Activated CD8-positive, alpha-beta memory T cell treated with anti-CD3 and anti-CD28 coated beads, Interleukin-2, amount 50 U/mL, for 48 hours (primary cell): ENCODE measurements around the gene SF3B2.

Source experiments
- DNase-seq: peaks from one replicate; pipeline ENCODE4 v3.0.0-alpha.2; 2020

Gene SF3B2

DNA sequence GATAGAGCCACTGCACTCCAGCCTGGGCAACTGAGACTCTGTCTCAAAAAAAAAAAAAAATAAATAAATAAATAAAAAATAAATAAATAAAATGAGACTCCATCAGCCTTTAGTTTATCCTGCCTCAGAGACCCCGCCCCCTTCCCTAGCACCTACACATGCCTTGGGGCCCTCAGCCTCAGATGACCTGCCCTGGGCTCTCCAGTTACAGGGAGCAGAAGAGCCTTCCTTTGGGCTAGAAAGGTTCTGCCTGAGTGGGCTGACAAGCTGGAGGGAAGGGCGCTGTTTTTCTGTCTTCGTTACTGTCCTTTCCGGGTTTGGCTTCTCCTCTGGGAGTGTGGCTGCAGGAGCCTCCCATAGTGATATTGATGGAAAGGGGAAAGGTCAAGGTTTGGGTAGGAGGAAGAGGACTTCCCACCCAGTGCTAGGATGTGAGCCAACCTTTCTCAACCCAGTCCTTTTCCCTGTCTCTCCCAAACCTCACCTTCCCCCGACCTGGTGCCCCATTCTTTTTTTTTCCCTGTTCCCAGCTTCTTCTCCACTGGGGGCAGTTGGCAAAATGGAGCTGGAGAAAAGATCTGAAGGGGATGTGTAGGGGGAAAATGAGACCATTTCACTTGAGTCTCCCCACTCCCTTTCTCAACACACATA lies 1.5 kb upstream of the SF3B2 start:
- DNase-seq, result no peak

DNA sequence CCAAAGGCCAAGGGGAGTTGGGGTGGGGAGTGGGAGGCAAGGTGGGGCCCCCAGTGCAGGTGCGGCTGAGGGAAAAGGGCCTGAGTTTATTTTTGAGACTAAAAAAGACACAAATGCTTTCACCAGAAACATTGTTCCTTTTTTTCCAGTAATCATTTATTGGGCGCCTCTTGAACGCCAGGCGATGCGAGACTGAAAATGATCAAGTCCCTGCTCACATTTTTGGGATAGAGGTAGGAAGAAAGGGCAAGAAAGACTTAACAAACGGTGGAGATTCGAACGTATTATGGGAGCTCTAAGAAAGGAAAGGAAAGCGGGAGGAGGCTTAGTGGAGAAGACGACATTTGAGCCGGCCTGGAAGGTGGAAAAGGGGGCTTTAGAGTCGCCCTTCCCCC lies 796 bp upstream of the SF3B2 start:
- no peak for DNase-seq

DNA sequence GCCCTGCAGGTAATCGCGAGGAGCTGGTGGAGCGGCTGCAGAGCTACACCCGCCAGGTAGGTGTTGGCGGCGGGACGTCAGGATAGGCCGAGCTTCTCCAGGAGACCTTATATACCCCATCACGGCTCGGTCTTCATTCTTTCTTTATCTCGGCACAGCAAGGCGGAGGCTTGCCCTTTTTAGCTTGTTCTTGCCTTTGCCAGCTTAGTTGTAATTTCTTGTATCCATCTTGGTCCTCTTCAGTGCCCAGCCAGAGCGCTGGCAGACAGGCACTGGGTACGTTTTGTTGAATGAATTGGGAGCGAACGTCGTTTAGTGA lies 459 bp downstream of the SF3B2 start:
- DNase-seq, result no peak

DNA sequence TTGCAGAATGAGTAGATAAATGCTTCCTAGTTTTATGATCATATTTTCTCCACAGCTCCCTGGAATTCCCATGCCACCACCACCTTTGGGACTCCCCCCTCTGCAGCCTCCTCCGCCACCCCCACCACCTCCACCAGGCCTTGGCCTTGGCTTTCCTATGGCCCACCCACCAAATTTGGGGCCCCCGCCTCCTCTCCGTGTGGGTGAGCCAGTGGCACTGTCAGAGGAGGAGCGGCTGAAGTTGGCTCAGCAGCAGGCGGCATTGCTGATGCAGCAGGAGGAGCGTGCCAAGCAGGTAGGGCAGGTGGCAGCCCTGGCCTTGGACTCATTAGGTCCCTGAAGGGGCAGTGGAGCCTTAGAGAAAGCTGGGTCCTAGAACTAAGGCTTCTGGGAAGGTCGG lies 2.9 kb downstream of the SF3B2 start:
- DNase-seq, result no peak

DNA sequence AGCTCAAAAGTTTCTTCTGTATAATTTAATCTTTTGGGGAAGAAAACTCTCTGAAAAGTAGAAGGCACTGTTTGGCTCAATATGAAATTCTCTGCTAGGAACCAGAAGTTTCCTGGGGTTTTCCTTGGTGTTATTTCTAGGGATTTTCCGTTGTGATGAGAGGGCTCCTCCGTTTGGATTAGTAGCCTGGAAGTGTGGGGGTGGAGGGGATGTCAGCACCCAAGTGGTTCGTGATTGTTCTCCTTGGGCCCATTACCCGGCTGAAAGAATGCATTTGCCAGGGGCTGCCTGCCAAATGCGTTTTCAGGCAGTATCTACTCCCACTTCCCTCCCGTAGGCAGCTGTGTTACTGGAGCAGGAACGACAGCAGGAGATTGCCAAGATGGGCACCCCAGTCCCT lies 4.3 kb downstream of the SF3B2 start:
- DNase-seq, result no peak

DNA sequence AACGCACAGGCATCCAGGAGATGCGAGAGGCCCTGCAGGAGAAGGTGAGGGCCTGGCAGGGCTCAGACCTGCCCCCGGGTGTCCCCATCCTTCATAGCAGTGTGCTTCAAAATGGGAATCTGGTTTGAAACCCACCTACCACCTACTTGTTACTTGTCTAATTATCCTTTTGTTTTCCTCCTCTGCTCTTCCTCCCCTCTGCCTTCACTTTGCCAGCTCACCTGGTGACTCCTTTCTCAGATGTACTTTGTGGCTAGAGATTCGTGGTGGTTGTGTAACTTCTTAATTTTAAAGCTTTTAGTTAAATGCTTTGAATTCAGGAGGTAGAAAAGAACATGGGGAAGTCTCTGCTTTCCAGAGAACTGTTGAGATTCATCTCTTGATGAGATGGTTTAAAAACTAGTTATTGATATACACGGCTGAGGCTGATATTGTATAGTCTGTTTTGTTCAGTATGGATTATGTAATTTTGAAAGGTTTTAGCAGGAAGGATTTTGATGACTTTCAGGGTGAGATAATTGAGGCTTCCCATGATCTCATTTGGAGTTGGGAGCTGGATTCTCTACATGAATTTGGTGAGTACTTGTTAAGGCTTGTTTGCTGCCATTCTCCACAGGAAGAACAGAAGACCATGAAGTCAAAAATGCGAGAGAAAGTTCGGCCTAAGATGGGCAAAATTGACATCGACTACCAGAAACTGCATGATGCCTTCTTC lies 8.0 kb downstream of the SF3B2 start:
- DNase-seq, result no peak

DNA sequence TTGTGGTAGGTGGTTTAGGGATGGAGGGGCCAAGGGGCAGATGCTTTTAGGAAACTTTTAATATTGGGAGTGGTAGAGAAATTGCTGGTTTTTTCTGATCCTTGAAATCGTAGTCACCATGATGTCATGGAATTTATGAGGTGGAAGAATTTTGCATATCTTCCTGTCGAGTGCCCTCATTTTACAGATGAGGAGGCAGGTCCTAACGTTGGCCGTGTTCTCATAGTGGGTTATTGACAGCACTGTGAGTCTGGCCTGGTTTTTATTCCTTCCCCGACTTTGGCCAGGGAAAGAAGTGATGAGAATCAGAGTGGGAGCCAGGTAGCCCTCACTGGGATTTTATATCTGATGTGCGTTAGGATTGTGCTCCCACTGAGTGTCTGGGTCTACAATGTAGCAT lies 9.1 kb downstream of the SF3B2 start:
- DNase-seq, result no peak

DNA sequence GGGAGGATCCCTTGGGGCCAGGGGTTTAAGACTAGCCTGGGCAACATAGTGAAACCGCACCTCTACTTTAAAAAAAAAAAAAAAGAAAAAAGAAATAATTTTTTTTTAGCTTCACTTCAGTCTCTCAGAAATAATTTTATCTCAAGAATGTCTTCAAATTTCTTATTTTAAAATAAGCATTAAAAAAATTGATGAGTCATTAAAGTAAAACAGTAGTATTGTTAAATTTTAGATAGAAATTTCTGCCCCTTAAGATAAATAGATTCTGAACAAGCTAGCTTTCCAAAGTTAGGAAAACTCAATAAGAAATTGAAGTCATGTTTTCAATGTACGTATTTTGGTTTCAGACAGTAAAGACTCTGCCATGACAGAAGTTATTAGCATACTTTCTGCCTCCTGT lies 10.2 kb downstream of the SF3B2 start:
- no peak for DNase-seq

DNA sequence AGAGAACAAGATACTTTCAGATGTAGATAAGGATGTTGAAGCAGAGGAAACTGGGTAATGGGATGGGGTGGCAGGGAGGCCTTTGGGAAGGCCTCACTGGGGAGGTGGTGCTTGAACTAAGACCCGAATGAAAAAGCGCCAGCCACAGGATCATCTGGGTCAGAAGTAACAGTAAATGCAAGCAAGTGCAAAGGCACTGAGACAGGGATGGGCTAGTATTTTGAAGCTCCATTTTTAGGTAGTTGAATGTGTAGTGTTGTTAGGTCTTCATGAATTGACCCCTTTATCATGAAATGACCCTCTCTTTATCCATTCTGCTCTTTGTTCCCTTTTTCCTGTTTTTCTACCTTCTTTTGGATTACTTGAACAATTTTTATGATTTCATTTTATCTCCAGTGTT lies 11.7 kb downstream of the SF3B2 start:
- DNase-seq, result no peak

DNA sequence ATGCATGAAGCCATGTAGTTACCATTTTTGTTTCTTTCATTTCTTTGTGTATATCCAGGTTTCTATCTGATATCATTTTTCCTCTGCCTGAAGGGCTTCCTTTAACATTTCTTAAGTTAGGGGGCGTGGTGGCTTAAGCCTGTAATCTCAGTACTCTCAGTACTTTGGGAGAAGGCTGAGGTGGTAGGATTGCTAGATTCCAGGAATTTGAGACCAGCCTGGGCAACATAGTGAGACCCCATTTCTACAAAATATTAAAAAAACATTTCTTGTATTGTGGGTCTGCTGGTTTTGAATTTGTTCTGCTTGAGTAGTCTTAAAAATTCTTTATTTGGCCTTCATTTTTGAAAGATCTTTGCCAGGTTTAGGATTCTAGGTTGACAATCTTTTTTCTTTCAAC lies 12.4 kb downstream of the SF3B2 start:
- no peak for DNase-seq

DNA sequence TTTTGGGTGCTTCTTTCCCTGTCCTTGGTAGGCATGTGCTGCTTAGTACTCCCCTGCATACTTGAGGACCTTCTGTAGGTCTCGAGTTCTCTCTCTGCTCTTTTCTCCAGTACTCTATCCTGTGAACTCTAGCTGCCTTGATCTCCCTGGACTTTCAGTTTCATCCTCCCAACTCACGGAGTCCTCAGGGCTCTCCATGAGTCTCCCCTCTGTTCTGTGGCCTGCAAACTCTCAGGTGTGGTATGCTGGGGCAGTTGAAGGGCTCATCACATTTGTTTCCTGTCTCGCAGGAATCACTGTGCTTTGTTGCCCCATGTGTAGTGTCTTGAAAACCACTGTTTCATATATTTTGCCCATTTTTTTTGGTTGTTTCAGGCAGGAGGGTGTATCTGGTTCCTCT lies 14.6 kb downstream of the SF3B2 start:
- no peak for DNase-seq

DNA sequence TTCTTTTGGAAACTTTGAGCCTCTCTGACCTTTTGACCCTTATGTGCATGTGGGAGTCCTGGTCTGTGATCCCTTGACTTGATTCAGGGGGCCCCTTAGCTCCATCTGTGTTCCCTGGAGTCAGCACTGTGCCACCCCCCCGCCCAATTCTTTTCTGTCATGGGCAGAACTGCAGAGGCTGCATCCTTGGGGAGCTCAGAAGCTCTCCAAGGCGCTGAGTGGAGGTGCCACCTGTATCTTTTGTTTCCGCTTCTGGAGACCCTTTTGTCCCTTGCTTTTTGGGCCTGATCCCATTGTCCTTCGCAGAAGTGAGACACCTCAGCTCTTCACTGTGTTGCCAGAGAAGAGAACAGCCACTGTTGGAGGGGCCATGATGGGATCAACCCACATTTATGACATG lies 15.5 kb downstream of the SF3B2 start:
- DNase-seq, result no peak

DNA sequence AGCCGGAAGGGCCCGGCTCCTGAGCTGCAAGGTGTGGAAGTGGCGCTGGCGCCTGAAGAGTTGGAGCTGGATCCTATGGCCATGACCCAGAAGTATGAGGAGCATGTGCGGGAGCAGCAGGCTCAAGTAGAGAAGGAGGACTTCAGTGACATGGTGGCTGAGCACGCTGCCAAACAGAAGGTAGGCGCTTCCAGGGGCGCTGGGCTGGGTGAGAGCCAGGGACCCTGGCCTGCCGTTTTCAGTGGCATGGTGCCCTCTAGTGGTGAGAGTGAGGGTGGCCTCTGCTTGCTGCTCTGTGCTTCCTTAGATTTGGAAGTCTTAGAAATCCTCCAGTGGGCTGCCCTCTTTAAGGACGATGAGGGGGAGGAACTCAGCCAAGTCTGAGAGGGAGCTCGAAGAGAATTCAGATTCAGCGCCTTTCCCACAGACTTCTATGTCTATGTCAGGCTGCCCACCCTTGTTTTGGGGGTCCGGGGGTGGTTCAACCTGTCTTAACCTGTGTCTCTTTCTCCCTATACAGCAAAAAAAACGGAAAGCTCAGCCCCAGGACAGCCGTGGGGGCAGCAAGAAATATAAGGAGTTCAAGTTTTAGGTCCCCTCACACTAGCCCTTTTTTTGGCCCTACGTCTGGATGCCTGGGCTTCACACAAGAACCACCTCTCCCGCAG lies 16.1 kb downstream of the SF3B2 start:
- peak; percentile 88 for DNase-seq

DNA sequence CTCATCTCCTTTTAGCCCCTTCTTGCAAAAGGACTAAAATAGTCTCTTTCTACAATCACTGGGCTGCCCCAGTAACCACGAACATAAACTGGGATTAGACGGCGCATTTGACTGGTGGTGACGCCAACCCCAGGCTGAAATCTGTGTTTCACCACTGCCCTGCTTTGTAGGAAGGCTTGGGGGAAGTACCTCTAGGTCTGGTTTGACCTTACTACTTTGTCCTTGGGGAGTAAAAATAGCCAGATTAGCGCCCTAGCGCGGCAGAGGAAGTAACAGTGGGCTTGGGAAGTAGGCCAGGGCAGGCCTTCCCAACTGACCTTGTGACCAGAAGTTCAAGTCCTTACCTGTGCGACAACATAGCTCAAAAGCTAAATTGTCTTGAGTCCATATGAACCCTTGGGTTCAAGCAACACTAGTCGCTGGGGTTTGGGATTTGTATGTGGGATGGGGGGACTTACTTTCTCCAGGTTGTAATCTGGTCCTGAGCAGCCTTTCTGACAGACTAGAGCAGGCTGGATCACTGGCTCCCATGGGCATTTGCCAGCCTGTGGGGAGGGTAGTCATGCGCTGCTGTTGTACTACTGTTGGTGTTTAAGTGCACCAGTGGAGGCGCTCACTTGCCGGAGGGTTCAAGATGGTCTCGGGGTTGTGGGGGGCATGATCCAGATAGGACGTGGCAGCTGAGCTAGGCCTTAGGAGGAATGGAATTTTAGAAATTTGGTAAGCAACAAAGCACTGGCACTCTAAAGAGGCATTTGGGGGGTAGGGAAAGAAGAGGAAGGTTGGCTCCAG lies 17.0 kb downstream of the SF3B2 start:
- no peak for DNase-seq

DNA sequence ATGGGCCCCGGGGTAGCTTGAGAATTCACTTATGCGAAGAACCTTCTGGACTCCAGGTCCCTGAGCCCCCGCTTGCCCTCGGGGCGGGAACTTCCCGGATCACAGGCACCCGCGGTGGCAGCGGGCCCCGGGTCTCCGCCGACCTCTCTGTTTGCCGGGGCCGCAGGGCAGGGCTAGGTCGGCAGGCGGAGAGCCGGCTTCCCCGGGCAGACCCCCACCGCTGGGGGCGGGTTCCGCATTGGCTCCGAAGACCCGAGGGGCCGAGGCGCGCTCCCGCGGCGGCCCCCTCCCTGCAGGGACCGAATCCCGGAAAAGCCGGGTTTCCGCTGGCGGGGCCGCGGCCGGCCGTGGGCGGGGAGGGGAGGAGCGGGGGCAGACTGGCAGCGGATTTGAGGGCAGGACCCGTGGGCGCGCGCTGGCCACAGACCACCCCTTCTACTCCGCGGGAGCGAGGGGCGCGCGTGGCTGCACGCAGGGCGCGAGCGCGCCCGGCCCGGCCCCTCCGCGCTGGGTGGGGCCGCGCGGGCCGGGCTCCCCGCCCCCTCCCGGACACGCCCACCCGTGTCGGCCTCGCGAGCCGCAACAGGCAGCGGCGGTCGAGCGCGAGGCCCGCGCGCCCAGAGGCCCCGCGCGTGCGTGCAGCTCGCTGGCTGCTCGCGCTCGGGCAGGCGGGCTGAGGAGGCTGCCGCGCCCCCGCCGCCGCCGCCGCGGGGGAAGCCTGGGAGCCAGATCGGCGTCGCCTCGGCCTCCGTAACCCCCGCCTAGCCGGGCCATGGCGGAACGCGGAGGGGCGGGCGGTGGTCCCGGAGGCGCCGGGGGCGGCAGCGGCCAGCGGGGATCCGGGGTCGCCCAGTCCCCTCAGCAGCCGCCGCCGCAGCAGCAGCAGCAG lies 17.8 kb downstream of the SF3B2 start, which contains the start of gene PACS1:
Gene PACS1, plus strand, starts transcription at position 558 of the 889 bp plus-strand sequence. Its CDS starts 215 bp downstream, at position 773.
- peak; percentile 89 for DNase-seq

DNA sequence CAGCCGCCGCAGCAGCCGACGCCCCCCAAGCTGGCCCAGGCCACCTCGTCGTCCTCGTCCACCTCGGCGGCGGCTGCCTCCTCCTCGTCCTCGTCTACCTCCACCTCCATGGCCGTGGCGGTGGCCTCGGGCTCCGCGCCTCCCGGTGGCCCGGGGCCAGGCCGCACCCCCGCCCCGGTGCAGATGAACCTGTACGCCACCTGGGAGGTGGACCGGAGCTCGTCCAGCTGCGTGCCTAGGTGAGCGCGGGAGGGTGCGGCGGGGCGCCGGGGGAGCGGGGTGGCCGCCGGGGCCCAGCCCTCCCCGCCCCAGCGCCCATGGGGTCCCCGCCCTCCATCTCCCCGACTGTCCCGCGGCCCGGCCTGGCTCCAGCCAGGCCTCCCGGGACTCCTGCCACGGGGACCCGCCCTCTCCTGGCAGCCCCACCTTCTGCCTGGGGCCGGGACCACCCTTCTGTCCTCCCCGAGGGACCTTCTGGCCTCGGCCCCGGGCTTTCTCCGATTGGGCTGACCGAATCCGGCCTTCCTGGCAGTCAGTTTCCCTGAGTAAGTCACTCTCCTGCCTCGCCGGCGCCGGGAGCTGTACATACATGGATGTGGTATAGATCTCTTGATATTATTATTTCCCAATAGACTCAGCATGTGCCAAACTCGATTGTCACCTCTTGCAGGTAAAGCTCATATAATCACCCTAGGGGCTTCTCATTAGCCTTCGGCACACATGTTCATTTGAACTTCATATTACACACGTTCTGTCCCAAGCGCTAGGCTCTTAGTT lies 18.6 kb downstream of the SF3B2 start:
- DNase-seq, result no peak

DNA sequence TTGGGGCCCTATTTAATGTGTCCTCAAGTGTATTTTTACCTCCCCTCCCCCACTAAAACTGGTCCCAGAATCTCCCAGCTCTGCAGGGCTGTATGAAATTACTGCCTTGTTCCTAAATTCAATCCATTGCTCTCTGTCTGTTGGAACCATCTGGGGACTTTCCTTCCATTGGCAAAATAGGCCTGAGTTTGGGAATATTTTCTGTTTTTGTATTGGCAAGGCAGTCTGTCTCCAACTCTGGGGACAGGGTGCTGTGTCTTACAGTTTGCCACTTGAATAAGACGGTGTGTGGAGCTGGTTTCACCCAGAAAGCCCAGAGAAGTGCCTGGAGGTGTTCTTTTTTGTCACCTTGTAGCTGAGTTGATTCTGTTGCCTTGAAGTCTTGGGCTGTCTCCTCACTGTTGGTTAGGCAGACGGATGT lies 19.2 kb downstream of the SF3B2 start:
- no peak for DNase-seq

DNA sequence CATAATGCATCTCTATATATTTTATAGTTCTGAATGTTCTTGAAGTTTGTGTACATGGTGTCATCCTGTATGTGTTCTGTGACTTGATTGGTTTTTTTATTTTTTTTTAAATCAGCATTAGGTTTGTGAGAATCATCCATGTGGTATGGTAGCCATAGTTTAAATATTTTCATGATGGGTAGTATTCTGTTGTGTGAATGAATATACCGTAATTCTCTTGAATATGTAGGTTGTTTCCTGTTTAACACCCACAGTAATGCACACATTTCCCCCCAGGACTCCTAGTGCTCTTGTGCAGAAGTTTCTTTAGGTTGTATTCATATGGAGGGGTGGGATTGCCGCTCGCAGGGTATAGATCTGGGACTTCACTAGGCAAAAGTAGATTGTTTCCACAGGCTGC lies 19.9 kb downstream of the SF3B2 start:
- no peak for DNase-seq

DNA sequence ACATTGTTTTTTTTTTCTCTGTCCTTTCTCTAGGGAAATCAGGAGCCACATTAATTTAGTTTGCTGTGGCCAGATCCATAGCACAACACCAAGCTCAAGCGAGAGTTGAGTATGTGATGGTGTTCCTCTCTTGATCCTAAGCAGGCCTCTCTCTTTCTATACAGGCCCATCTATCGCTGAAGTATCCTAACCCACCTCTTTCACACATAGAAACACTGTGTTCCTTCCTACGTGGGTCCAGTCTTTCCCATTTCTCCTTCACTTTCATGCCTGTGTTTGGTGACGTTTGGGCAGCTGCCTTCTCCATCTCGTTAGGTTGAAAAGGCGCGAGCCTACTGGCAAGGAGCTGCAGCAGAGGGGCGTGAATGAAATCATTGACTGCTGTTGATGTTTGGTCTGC lies 20.4 kb downstream of the SF3B2 start:
- DNase-seq, result no peak

DNA sequence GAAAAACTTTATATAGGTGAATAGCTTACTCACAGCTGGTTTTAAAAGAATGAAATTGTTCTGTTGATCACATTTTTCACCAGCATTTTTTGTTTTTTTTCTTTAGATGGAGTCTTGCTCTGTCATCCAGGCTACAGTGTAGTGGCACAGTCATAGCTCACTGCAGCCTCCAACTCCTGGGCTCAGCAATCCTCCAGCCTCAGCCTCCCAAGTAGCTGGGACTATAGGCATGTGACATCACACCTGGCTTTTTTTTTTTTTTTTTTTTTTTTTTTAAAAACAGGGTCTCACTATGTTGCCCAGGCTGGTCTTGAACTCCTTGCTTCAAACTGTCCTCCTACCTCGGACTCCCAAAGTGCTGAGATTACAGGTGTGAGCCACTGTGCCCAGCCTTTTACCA lies 21.5 kb downstream of the SF3B2 start:
- no peak for DNase-seq

DNA sequence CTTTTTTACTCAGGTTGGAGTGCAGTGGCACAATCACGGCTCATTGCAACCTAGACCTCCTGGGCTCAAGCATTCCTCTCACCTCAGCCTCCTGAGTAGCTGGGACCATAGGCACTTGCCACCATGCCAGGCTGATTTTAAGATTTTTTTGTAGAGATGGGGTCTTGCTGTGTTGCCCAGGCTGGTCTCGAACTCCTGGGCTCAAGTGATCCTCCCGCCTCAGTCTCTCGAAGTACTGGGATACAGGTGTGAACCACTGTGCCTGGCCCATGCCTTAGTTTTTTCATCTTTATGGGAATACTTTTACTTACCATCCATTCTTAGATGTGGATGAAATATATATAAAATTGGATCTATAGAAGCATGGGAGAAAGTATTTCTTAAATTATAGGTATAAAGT lies 23.1 kb downstream of the SF3B2 start:
- no peak for DNase-seq

DNA sequence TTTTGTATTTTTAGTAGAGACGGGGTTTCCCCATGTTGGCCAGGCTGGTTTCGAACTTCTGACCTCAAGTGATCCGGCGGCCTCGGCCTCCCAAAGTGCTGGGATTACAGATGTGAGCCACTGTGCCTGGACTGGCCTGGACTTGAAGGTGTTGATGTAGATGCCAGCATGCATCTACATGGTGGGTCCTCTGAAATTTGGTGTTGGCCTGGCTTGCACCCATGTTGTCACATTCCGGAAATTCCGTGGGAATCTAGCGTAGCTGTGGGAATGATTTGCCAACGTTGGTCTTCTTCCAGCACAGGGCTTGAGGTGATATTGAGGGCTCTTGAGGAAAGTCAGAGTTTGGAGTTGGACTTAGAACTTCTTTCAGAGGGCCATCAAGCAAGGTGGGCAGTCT lies 24.4 kb downstream of the SF3B2 start:
- no peak for DNase-seq
